IPS-18c (cell line): ENCODE data around the gene KIF5A.
"Not testable (repeated sequence)": the region's sequence is repeated elsewhere in the genome, so short reads cannot be mapped to it uniquely, and the experiment has no call there.

Experiments used
- H3K4me3 ChIP-seq: 2 replicates; pipeline ENCODE4 v1.7.0; 2013; ENCODE audit warnings: low read depth, mild to moderate bottlenecking, low read length, moderate library complexity; ENCODE audit not compliant: insufficient read depth
- H3K9me3 ChIP-seq: one replicate; pipeline ENCODE4 v1.6.1; 2013; ENCODE audit warnings: mild to moderate bottlenecking, low read length, moderate library complexity; ENCODE audit not compliant: control insufficient read depth, insufficient read depth

KIF5A gene

GRCh38 chr12:57549909-57550640, at the start of gene KIF5A:
TSS of gene KIF5A (plus strand) at chr12:57550044. CDS start at chr12:57550272, 228 bp downstream.
- Histone ChIP-seq H3K9me3 (no peaks in the 10 kb centered on the region), H3K4me3 (peak within 1 kb of the TSS; percentile 85)

- Histone ChIP-seq H3K9me3 (peaks cover 4% of the 10 kb centered on the region), H3K4me3 (no peak overlapping the region)
Measured at GRCh38 chr12:57500213-57500612, 49.6 kb upstream of the KIF5A start.

GRCh38 chr12:57502311-57502969, 47.4 kb upstream of the KIF5A start:
- not testable (repeated sequence) for H3K4me3 ChIP-seq, H3K9me3 ChIP-seq

- not testable (repeated sequence) for H3K9me3 ChIP-seq, H3K4me3 ChIP-seq
Measured at GRCh38 chr12:57506541-57506940, 43.3 kb upstream of the KIF5A start.

GRCh38 chr12:57507796-57508195, 42.0 kb upstream of the KIF5A start:
- not testable (repeated sequence) for H3K4me3 ChIP-seq, H3K9me3 ChIP-seq

GRCh38 chr12:57511161-57511560, 38.7 kb upstream of the KIF5A start:
- no peak overlapping the region for H3K4me3 ChIP-seq
- no peaks in the 10 kb centered on the region for H3K9me3 ChIP-seq

GRCh38 chr12:57511588-57512325, 38.1 kb upstream of the KIF5A start:
- H3K4me3 ChIP-seq, result no peak overlapping the region; the same call in 1 of the 2 replicates
- H3K9me3 ChIP-seq, result no peaks in the 10 kb centered on the region

- H3K4me3 ChIP-seq, result no peak overlapping the region
- no peaks in the 10 kb centered on the region for H3K9me3 ChIP-seq
Measured at GRCh38 chr12:57512665-57513064, 37.2 kb upstream of the KIF5A start.

- no peaks in the 10 kb centered on the region for H3K9me3 ChIP-seq
- no peak overlapping the region for H3K4me3 ChIP-seq
Measured at GRCh38 chr12:57513266-57513665, 36.6 kb upstream of the KIF5A start.

GRCh38 chr12:57513677-57514076, 36.2 kb upstream of the KIF5A start:
- H3K4me3 ChIP-seq, H3K9me3 ChIP-seq: not testable (repeated sequence)

GRCh38 chr12:57514246-57514645, 35.6 kb upstream of the KIF5A start:
- not testable (repeated sequence) for H3K4me3 ChIP-seq, H3K9me3 ChIP-seq

GRCh38 chr12:57514720-57515407, 35.0 kb upstream of the KIF5A start:
- Histone ChIP-seq H3K9me3 (no peaks in the 10 kb centered on the region), H3K4me3 (no peak overlapping the region)

- no peak overlapping the region for H3K4me3 ChIP-seq
Measured at GRCh38 chr12:57515408-57515933, 34.4 kb upstream of the KIF5A start.

GRCh38 chr12:57515934-57516541, 33.8 kb upstream of the KIF5A start:
- no peak overlapping the region for H3K4me3 ChIP-seq
- H3K9me3 ChIP-seq, result no peaks in the 10 kb centered on the region

More at GRCh38 chr12:57515408-57515933, 34.4 kb upstream of the KIF5A start:
- H3K9me3 ChIP-seq, result no peaks in the 10 kb centered on the region

GRCh38 chr12:57516617-57517153, 33.2 kb upstream of the KIF5A start:
- H3K4me3 ChIP-seq, result no peak overlapping the region
- H3K9me3 ChIP-seq, result no peaks in the 10 kb centered on the region

GRCh38 chr12:57517187-57517586, 32.7 kb upstream of the KIF5A start:
- Histone ChIP-seq H3K4me3 (no peak overlapping the region), H3K9me3 (no peaks in the 10 kb centered on the region)

- H3K9me3 ChIP-seq, H3K4me3 ChIP-seq: not testable (repeated sequence)
Measured at GRCh38 chr12:57517718-57518117, 32.1 kb upstream of the KIF5A start.
